GM12878 (cell line): ENCODE data around the gene ADGRV1. TPM values are rescaled to one million over a fixed set of nuclear protein-coding genes. Genes with fewer than 3 reads are reported as not detected.

ENCODE experiments used
- CBX3 ChIP-seq: fragments of 200-600 bp; sonication (generic); IDR thresholded peaks from 2 replicates; pipeline ENCODE4 v1.6.1; 2016; ENCODE audit warnings: low read depth, borderline replicate concordance
- E2F4 ChIP-seq: IDR thresholded peaks from 2 replicates; pipeline ENCODE4 v1.6.1; 2012; ENCODE audit warnings: low read depth, low read length, improper control_type of control experiment
- E4F1 ChIP-seq: fragments of 450-650 bp; IDR thresholded peaks from 2 replicates; pipeline ENCODE4 v1.6.1; 2018; ENCODE audit warnings: borderline replicate concordance, mild to moderate bottlenecking; ENCODE audit not compliant: partially characterized antibody
- EP300 ChIP-seq, 2 experiments: fragments of 150-350 bp in 1 of 2; IDR thresholded peaks; 2 replicates each; pipeline ENCODE4 v1.6.1; 2011 to 2012; ENCODE audit warnings: low read depth in 2 of 2, low read length in 2 of 2, borderline replicate concordance in 1 of 2, improper control_type of control experiment in 1 of 2, inconsistent platforms in 1 of 2; ENCODE audit not compliant: control insufficient read depth in 1 of 2
- JUNB ChIP-seq: IDR thresholded peaks from 2 replicates; pipeline ENCODE4 v1.6.1; 2016; ENCODE audit warnings: antibody characterized with exemption, mild to moderate bottlenecking
- POLR2A ChIP-seq: IDR thresholded peaks from 2 replicates; pipeline ENCODE4 v1.6.1; 2011; ENCODE audit warnings: low read depth, mild to moderate bottlenecking, low read length
- SMAD1 ChIP-seq: fragments of 450-650 bp; IDR thresholded peaks from 2 replicates; pipeline ENCODE4 v1.6.1; 2018; ENCODE audit warnings: mild to moderate bottlenecking, low read depth; ENCODE audit not compliant: partially characterized antibody
- SMC3 ChIP-seq: IDR thresholded peaks from 2 replicates; pipeline ENCODE4 v1.6.1; 2011; ENCODE audit warnings: low read length, improper control_type of control experiment, borderline replicate concordance
- TARDBP ChIP-seq: IDR thresholded peaks from 2 replicates; pipeline ENCODE4 v1.6.1; 2016; ENCODE audit warnings: borderline replicate concordance
- TCF7 ChIP-seq: IDR thresholded peaks from 2 replicates; pipeline ENCODE4 v1.6.1; 2014; ENCODE audit warnings: antibody characterized with exemption, borderline replicate concordance
- WRNIP1 ChIP-seq: IDR thresholded peaks from 2 replicates; pipeline ENCODE4 v1.6.1; 2011; ENCODE audit warnings: low read depth, low read length, improper control_type of control experiment, borderline replicate concordance
- polyA plus RNA-seq, 11 experiments: library from polyadenylated mRNA; depleted of rRNA in 4 of 11; unstranded in 6 of 11; stranded (reverse) in 5 of 11; fragments of >200 nt; fragmentation: Nextera tagmentation in 4 of 11; fragmentation: Illumina TruSeq in 1 of 11; extraction: Ambion mirVana in 4 of 11; extraction: Trizol in 1 of 11; gene quantifications; 1 replicate in 1 of 11; 2 replicates in 10 of 11; pipeline versions ENCODE4 v1.2.1 to v1.2.3, GENCODE V29; 2011 to 2016; ENCODE audit warnings: inconsistent platforms in 2 of 11, missing spikeins in 2 of 11, low read depth in 1 of 11
- total RNA-seq, 4 experiments: library from RNA; depleted of rRNA in 3 of 4; stranded (reverse); fragments of >200 nt in 3 of 4; fragmentation: Illumina TruSeq in 1 of 4; extraction: Trizol in 1 of 4; gene quantifications; 2 replicates each; pipeline versions ENCODE4 v1.2.1 to v1.2.3, GENCODE V29; 2013 to 2021
- TF ChIP-seq, protein P1 (sequence below): fragments of 450-650 bp; IDR thresholded peaks from 2 replicates; pipeline ENCODE4 v1.6.1; 2017; ENCODE audit warnings: mild to moderate bottlenecking, low read depth, inconsistent platforms; ENCODE audit not compliant: poor library complexity, severe bottlenecking
- TF ChIP-seq, protein P2 (sequence below): fragments of 150-350 bp; IDR thresholded peaks from 2 replicates; pipeline ENCODE4 v1.6.1; 2016; ENCODE audit warnings: low read depth, low read length

ADGRV1 gene
- total and polyA plus RNA-seq, 10 of the 15 experiments (the other 5 are each of a cell fraction or from before 2014, with no cell fraction given): 0.04 to 8.1 (median 0.16) TPM; not detected in 1

GRCh38 chr5:91145333-91145620 is 586.7 kb downstream of the ADGRV1 start (continued):
- TF ChIP-seq E4F1 (no peak), TARDBP (no peak), SMAD1 (no peak), JUNB (no peak), E2F4 (no peak), WRNIP1 (no peak), TCF7 (no peak), CBX3 (no peak), POLR2A (no peak), EP300 (IDR thresholded peaks at IDR 0.05; ENCODE audit: borderline replicate concordance in 1 of 2, control insufficient read depth in 1 of 2, low read depth in 2 of 2, low read length in 2 of 2) (no peak), SMC3 (no peak)
- TF ChIP-seq, protein P1, sequence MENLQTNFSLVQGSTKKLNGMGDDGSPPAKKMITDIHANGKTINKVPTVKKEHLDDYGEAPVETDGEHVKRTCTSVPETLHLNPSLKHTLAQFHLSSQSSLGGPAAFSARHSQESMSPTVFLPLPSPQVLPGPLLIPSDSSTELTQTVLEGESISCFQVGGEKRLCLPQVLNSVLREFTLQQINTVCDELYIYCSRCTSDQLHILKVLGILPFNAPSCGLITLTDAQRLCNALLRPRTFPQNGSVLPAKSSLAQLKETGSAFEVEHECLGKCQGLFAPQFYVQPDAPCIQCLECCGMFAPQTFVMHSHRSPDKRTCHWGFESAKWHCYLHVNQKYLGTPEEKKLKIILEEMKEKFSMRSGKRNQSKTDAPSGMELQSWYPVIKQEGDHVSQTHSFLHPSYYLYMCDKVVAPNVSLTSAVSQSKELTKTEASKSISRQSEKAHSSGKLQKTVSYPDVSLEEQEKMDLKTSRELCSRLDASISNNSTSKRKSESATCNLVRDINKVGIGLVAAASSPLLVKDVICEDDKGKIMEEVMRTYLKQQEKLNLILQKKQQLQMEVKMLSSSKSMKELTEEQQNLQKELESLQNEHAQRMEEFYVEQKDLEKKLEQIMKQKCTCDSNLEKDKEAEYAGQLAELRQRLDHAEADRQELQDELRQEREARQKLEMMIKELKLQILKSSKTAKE: no peak
- TF ChIP-seq, protein P2, sequence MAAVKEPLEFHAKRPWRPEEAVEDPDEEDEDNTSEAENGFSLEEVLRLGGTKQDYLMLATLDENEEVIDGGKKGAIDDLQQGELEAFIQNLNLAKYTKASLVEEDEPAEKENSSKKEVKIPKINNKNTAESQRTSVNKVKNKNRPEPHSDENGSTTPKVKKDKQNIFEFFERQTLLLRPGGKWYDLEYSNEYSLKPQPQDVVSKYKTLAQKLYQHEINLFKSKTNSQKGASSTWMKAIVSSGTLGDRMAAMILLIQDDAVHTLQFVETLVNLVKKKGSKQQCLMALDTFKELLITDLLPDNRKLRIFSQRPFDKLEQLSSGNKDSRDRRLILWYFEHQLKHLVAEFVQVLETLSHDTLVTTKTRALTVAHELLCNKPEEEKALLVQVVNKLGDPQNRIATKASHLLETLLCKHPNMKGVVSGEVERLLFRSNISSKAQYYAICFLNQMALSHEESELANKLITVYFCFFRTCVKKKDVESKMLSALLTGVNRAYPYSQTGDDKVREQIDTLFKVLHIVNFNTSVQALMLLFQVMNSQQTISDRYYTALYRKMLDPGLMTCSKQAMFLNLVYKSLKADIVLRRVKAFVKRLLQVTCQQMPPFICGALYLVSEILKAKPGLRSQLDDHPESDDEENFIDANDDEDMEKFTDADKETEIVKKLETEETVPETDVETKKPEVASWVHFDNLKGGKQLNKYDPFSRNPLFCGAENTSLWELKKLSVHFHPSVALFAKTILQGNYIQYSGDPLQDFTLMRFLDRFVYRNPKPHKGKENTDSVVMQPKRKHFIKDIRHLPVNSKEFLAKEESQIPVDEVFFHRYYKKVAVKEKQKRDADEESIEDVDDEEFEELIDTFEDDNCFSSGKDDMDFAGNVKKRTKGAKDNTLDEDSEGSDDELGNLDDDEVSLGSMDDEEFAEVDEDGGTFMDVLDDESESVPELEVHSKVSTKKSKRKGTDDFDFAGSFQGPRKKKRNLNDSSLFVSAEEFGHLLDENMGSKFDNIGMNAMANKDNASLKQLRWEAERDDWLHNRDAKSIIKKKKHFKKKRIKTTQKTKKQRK: no peak
